H1 (cell line): ENCODE data around the gene CDK5RAP2. TPM values are rescaled to one million over a fixed set of nuclear protein-coding genes. Genes with fewer than 3 reads are reported as not detected.

Experiments
- CTCF ChIA-PET: fragments of 300-600 bp; sonication (Branson Sonifier 250); formaldehyde crosslinking; loops from one replicate; lab custom pipeline; 2021; ENCODE audit not compliant: partially characterized antibody; lab: Charles Lee
- POLR2A ChIA-PET: fragments of 300-600 bp; sonication (Branson Sonifier 250); formaldehyde crosslinking; loops from one replicate; lab custom pipeline; 2021; ENCODE audit warnings: inconsistent platforms; ENCODE audit not compliant: partially characterized antibody; lab: Charles Lee
- DNase-seq, 2 experiments: peaks; one replicate each; pipeline versions ENCODE4 v3.0.0 to v3.0.0-alpha.2; 2010 to 2022; ENCODE audit warnings: low spot score in 2 of 2, low read depth in 1 of 2, mixed read lengths in 1 of 2
- FAIRE-seq: peaks from 2 replicates; lab custom pipeline; 2011; peaks lifted over from hg19 to GRCh38; lab: Jason Lieb, UNC
- H2AFZ ChIP-seq: 2 replicates; pipeline ENCODE4 v1.8.1; 2012; ENCODE audit warnings: low read length, inconsistent platforms
- H2AK5ac ChIP-seq: 2 replicates; pipeline ENCODE4 v1.6.1; 2013; ENCODE audit warnings: low read depth, low read length
- H2BK120ac ChIP-seq: replicated peaks from 2 replicates; pipeline ENCODE3; 2013; ENCODE audit warnings: low read depth, low read length, inconsistent platforms
- H2BK12ac ChIP-seq: 2 replicates; pipeline ENCODE4 v1.6.1; 2013; ENCODE audit warnings: low read depth, low read length
- H2BK15ac ChIP-seq: 2 replicates; pipeline ENCODE4 v1.6.1; 2013; ENCODE audit warnings: low read length
- H2BK20ac ChIP-seq: 2 replicates; pipeline ENCODE4 v1.6.1; 2013; ENCODE audit warnings: low read length
- H2BK5ac ChIP-seq: 2 replicates; pipeline ENCODE4 v1.6.1; 2013; ENCODE audit warnings: low read depth, low read length
- H3K14ac ChIP-seq: 2 replicates; pipeline ENCODE4 v1.6.1; 2013; ENCODE audit warnings: inconsistent platforms; ENCODE audit not compliant: insufficient read length
- H3K18ac ChIP-seq: 2 replicates; pipeline ENCODE4 v1.6.1; 2013; ENCODE audit warnings: low read length; ENCODE audit errors: extremely low read depth
- H3K23ac ChIP-seq: 2 replicates; pipeline ENCODE4 v1.6.1; 2013; ENCODE audit warnings: inconsistent platforms; ENCODE audit not compliant: insufficient read length
- H3K23me2 ChIP-seq: 2 replicates; pipeline ENCODE4 v1.6.1; 2013; ENCODE audit warnings: low read depth, low read length
- H3K27ac ChIP-seq: 2 replicates; pipeline ENCODE4 v1.6.1; 2011; ENCODE audit warnings: low read depth, low read length, inconsistent platforms
- H3K27me3 ChIP-seq, 4 experiments: replicated peaks in 1 of 4; 1 replicate in 1 of 4; 2 replicates in 3 of 4; pipeline versions ENCODE4 v1.6.1 to v1.8.1; 2011 to 2013; ENCODE audit warnings: low read length in 3 of 4, mild to moderate bottlenecking in 3 of 4, inconsistent platforms in 2 of 4, mixed read lengths in 2 of 4, moderate library complexity in 1 of 4; ENCODE audit not compliant: control insufficient read depth in 3 of 4, insufficient read depth in 3 of 4; ENCODE audit errors: extremely low read depth in 1 of 4
- H3K36me3 ChIP-seq, 4 experiments: 2 replicates each; pipeline versions ENCODE4 v1.6.1 to v1.8.1; 2011 to 2013; ENCODE audit warnings: mild to moderate bottlenecking in 4 of 4, low read length in 3 of 4, moderate library complexity in 2 of 4, control low read depth in 1 of 4, inconsistent platforms in 1 of 4; ENCODE audit not compliant: insufficient read depth in 4 of 4, control insufficient read depth in 2 of 4
- H3K4ac ChIP-seq: replicated peaks from 2 replicates; pipeline ENCODE3; 2013; ENCODE audit warnings: low read length, low read depth, mixed read lengths, inconsistent platforms; ENCODE audit not compliant: insufficient read length
- H3K4me1 ChIP-seq, 4 experiments: replicated peaks in 1 of 4; 1 replicate in 1 of 4; 2 replicates in 3 of 4; pipeline versions ENCODE4 v1.6.1 to v1.8.1; 2011 to 2013; ENCODE audit warnings: low read length in 3 of 4, inconsistent platforms in 2 of 4, mixed read lengths in 1 of 4; ENCODE audit not compliant: insufficient read depth in 4 of 4, control insufficient read depth in 3 of 4
- H3K4me2 ChIP-seq, 2 experiments: 2 replicates each; pipeline versions ENCODE4 v1.6.1 to v1.8.1; 2011 to 2013; ENCODE audit warnings: low read depth in 2 of 2, low read length in 2 of 2, control low read depth in 1 of 2, inconsistent platforms in 1 of 2, mild to moderate bottlenecking in 1 of 2; ENCODE audit not compliant: insufficient read depth in 1 of 2
- H3K4me3 ChIP-seq, 4 experiments: fragments of 200-600, 300-600 bp in 1 of 4; sonication (generic), shearing (Covaris generic), sonication (Bioruptor Twin) in 1 of 4; 2 replicates each; pipeline versions ENCODE4 v1.5.1 to v1.8.1; 2011 to 2016; ENCODE audit warnings: low read length in 4 of 4, low read depth in 3 of 4, control low read depth in 2 of 4, inconsistent platforms in 2 of 4, mild to moderate bottlenecking in 2 of 4, mixed read lengths in 1 of 4, moderate library complexity in 1 of 4; ENCODE audit not compliant: insufficient read depth in 2 of 4; ENCODE audit errors: extremely low read depth in 1 of 4
- H3K56ac ChIP-seq: replicated peaks from 2 replicates; pipeline ENCODE3; 2013; ENCODE audit warnings: low read depth, mild to moderate bottlenecking, mixed read lengths, low read length, inconsistent platforms; ENCODE audit not compliant: insufficient read length
- H3K79me1 ChIP-seq: 2 replicates; pipeline ENCODE4 v1.6.1; 2013; ENCODE audit warnings: low read depth, low read length, control low read depth
- H3K79me2 ChIP-seq, 2 experiments: 2 replicates each; pipeline versions ENCODE4 v1.6.1 to v1.8.1; 2012 to 2013; ENCODE audit warnings: low read length in 2 of 2, mild to moderate bottlenecking in 2 of 2, inconsistent platforms in 1 of 2; ENCODE audit not compliant: insufficient read depth in 2 of 2, control insufficient read depth in 1 of 2
- H3K9ac ChIP-seq, 4 experiments: replicated peaks in 1 of 4; 1 replicate in 1 of 4; 2 replicates in 3 of 4; pipeline versions ENCODE4 v1.6.1 to v1.8.1; 2011 to 2013; ENCODE audit warnings: low read depth in 3 of 4, low read length in 3 of 4, control low read depth in 2 of 4, mild to moderate bottlenecking in 2 of 4, moderate library complexity in 2 of 4, inconsistent platforms in 1 of 4; ENCODE audit errors: extremely low read depth in 1 of 4
- H3K9me3 ChIP-seq, 2 experiments: 2 replicates each; pipeline versions ENCODE4 v1.6.1 to v1.8.1; 2012 to 2013; ENCODE audit warnings: mild to moderate bottlenecking in 2 of 2, moderate library complexity in 2 of 2, control low read depth in 1 of 2, inconsistent platforms in 1 of 2, low read depth in 1 of 2, low read length in 1 of 2, mixed read lengths in 1 of 2; ENCODE audit not compliant: insufficient read depth in 2 of 2
- H4K20me1 ChIP-seq, 2 experiments: replicated peaks in 1 of 2; 2 replicates each; pipeline versions ENCODE3 to v1.8.1; 2011 to 2013; ENCODE audit warnings: inconsistent platforms in 2 of 2, low read length in 2 of 2, mild to moderate bottlenecking in 1 of 2; ENCODE audit not compliant: insufficient read depth in 2 of 2, control insufficient read depth in 1 of 2
- H4K5ac ChIP-seq: 2 replicates; pipeline ENCODE4 v1.6.1; 2013; ENCODE audit warnings: low read length, low read depth, mixed read lengths, inconsistent platforms; ENCODE audit not compliant: insufficient read length
- H4K8ac ChIP-seq: 2 replicates; pipeline ENCODE4 v1.8.0; 2013; ENCODE audit warnings: mild to moderate bottlenecking, moderate library complexity, low read length, inconsistent platforms; ENCODE audit not compliant: insufficient read depth; ENCODE audit errors: extremely low read depth
- H4K91ac ChIP-seq: replicated peaks from 2 replicates; pipeline ENCODE3; 2013; ENCODE audit warnings: low read length, mixed read lengths, inconsistent platforms; ENCODE audit not compliant: insufficient read length
- BCL11A ChIP-seq, 2 experiments: IDR thresholded peaks; one replicate each; pipeline ENCODE4 v1.6.1; 2011; ENCODE audit warnings: low read depth in 2 of 2, low read length in 2 of 2, mild to moderate bottlenecking in 2 of 2
- CBX8 ChIP-seq: fragments of 300-800, 300-1000 bp; sonication (generic); IDR thresholded peaks from 2 replicates; pipeline ENCODE4 v1.7.1; 2016; ENCODE audit warnings: low read depth, low read length, borderline replicate concordance
- CEBPB ChIP-seq: IDR thresholded peaks from 2 replicates; pipeline ENCODE4 v1.6.1; 2012; ENCODE audit warnings: low read depth, low read length
- HDAC2 ChIP-seq, 2 experiments: fragments of 300-600 bp in 1 of 2; sonication (generic) in 1 of 2; IDR thresholded peaks; 2 replicates each; pipeline ENCODE4 v1.6.1; 2011 to 2012; ENCODE audit warnings: low read depth in 2 of 2, low read length in 2 of 2, mild to moderate bottlenecking in 2 of 2, moderate library complexity in 2 of 2, borderline replicate concordance in 1 of 2, inconsistent platforms in 1 of 2
- KDM1A ChIP-seq: fragments of 200-600, 300-600 bp; sonication (generic); IDR thresholded peaks from 2 replicates; pipeline ENCODE4 v1.7.1; 2016; ENCODE audit warnings: mild to moderate bottlenecking, low read length, borderline replicate concordance
- NANOG ChIP-seq: IDR thresholded peaks from 2 replicates; pipeline ENCODE4 v1.6.1; 2011; ENCODE audit warnings: low read length, low read depth, mild to moderate bottlenecking, inconsistent platforms; ENCODE audit not compliant: insufficient read depth, poor library complexity, severe bottlenecking
- NRF1 ChIP-seq: IDR thresholded peaks from 2 replicates; pipeline ENCODE4 v1.6.1; 2011; ENCODE audit warnings: mild to moderate bottlenecking, low read depth, low read length, improper control_type of control experiment
- POU5F1 ChIP-seq: IDR thresholded peaks from 2 replicates; pipeline ENCODE4 v1.6.1; 2011; ENCODE audit warnings: low read depth, mild to moderate bottlenecking, low read length, moderate library complexity
- RXRA ChIP-seq: IDR thresholded peaks from 2 replicates; pipeline ENCODE4 v1.6.1; 2011; ENCODE audit warnings: low read depth, mild to moderate bottlenecking, low read length, moderate library complexity; ENCODE audit not compliant: insufficient read depth
- SAP30 ChIP-seq: fragments of 300-600 bp; sonication (generic); IDR thresholded peaks from 2 replicates; pipeline ENCODE4 v1.7.1; 2012; ENCODE audit warnings: low read length, moderate library complexity, mild to moderate bottlenecking, inconsistent platforms; ENCODE audit not compliant: insufficient read depth, insufficient replicate concordance
- ZNF274 ChIP-seq: IDR thresholded peaks from 2 replicates; pipeline ENCODE4 v1.7.0; 2012; ENCODE audit warnings: low read length, borderline replicate concordance; ENCODE audit errors: extremely low read depth
- WGBS, 2 experiments: shearing (Covaris generic) in 1 of 2; methylation state at CpG; one replicate each; pipeline versions ENCODE4 v1.1.6 to v1.1.7; 2013 to 2015; ENCODE audit warnings: low lambda C conversion rate in 2 of 2, mixed read lengths in 2 of 2, inconsistent platforms in 1 of 2, low coverage in 1 of 2, missing lambda C conversion rate in 1 of 2; ENCODE audit not compliant: insufficient replicate concordance in 2 of 2, insufficient coverage in 1 of 2, insufficient read length in 1 of 2; ENCODE audit errors: extremely low coverage in 1 of 2, missing lambda C conversion rate in 1 of 2; 5-methylcytosine and 5-hydroxymethylcytosine counted together
- polyA plus RNA-seq, 7 experiments: library from polyadenylated mRNA; depleted of rRNA in 3 of 7; stranded (reverse) in 5 of 7; unstranded in 2 of 7; fragments of >200 nt in 5 of 7; fragments of 200-250 nt in 2 of 7; gene quantifications; 1 replicate in 5 of 7; 2 replicates in 1 of 7; 4 replicates in 1 of 7; pipeline versions ENCODE4 v1.2.1 to v1.2.3, GENCODE V29; 2011 to 2013; ENCODE audit warnings: missing spikeins in 2 of 7, mixed read lengths in 2 of 7
- total RNA-seq: library from RNA; stranded (reverse); fragmentation: NEBNext Ultra II Directional; extraction: Animal tissue kit (Norgen Biotek cat#: 25700); gene quantifications from 2 replicates; pipeline ENCODE4 v1.2.1, GENCODE V29; 2021
- TF ChIP-seq, protein P1 (sequence below): IDR thresholded peaks from 2 replicates; pipeline ENCODE4 v1.6.1; 2012; ENCODE audit warnings: low read length, inconsistent platforms

Gene CDK5RAP2
- total and polyA plus RNA-seq, 2 of the 8 experiments (the other 6 are each of a cell fraction or from before 2014, with no cell fraction given) = 19.8 to 49.4 TPM

GRCh38 chr9:120395376-120395775, 184.6 kb downstream of the CDK5RAP2 start:
- H2AK5ac ChIP-seq = no peak overlapping the region
- no peaks in the 10 kb centered on the region for H3K9me3 ChIP-seq
- no peak overlapping the region for H3K4me3 ChIP-seq
- H2AFZ ChIP-seq = no peak overlapping the region
- POLR2A ChIA-PET = interaction anchor here (2.0 kb wide), 1 partner anchor 18 kb away, joined by 4 read pairs; no protein-coding TSS in a partner anchor
- no peak overlapping the region for H3K23ac ChIP-seq
- no peak overlapping the region for H3K9ac ChIP-seq
- H3K4me2 ChIP-seq = no peak overlapping the region
- H3K18ac ChIP-seq = no peak overlapping the region
- no peak overlapping the region for H4K8ac ChIP-seq
- H4K20me1 ChIP-seq = no peaks in the 10 kb centered on the region
- no peaks in the 10 kb centered on the region; the same call in 1 of the 2 replicates for H3K79me1 ChIP-seq
- no peak overlapping the region for H4K5ac ChIP-seq
- H2BK120ac ChIP-seq = no peak overlapping the region
- H3K23me2 ChIP-seq = no peaks in the 10 kb centered on the region
- no peak overlapping the region for H2BK20ac ChIP-seq
- no peak overlapping the region for H2BK15ac ChIP-seq
- no peak overlapping the region for H2BK12ac ChIP-seq
- 94% methylated on average over 7 of the region's 7 CpGs; no CpG with 5 or more reads in 1 of the 2 experiments for WGBS, 2 experiments
- DNase-seq = no peak
- no peak overlapping the region for H2BK5ac ChIP-seq
- no peaks in the 10 kb centered on the region for H3K79me2 ChIP-seq
- CTCF ChIA-PET = interaction anchor here (1.6 to 2.4 kb wide), 3 partner anchors 11 to 82 kb away, joined by 4 to 14 read pairs (median 4); no protein-coding TSS in a partner anchor
- no peaks in the 10 kb centered on the region for H3K4me1 ChIP-seq
- no peak overlapping the region for H4K91ac ChIP-seq
- peaks cover 25 to 76% (median 51%) of the 10 kb centered on the region in 4 experiments for H3K36me3 ChIP-seq
- H3K27ac ChIP-seq = no peak overlapping the region
- H3K14ac ChIP-seq = no peak overlapping the region
- H3K56ac ChIP-seq = no peak overlapping the region
- no peak overlapping the region for H3K4ac ChIP-seq
- FAIRE-seq = no peak
- H3K27me3 ChIP-seq = no peaks in the 10 kb centered on the region
- no peak for TF ChIP-seq POU5F1
- no peak for TF ChIP-seq ZNF274
- TF ChIP-seq RXRA = no peak
- TF ChIP-seq NRF1 = no peak
- TF ChIP-seq CEBPB = no peak
- no peak for TF ChIP-seq NANOG
- TF ChIP-seq CBX8 = no peak
- no peak for TF ChIP-seq SAP30
- no peak for TF ChIP-seq KDM1A
- TF ChIP-seq, protein P1, sequence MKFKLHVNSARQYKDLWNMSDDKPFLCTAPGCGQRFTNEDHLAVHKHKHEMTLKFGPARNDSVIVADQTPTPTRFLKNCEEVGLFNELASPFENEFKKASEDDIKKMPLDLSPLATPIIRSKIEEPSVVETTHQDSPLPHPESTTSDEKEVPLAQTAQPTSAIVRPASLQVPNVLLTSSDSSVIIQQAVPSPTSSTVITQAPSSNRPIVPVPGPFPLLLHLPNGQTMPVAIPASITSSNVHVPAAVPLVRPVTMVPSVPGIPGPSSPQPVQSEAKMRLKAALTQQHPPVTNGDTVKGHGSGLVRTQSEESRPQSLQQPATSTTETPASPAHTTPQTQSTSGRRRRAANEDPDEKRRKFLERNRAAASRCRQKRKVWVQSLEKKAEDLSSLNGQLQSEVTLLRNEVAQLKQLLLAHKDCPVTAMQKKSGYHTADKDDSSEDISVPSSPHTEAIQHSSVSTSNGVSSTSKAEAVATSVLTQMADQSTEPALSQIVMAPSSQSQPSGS = no peak
- TF ChIP-seq HDAC2 (IDR thresholded peaks at IDR 0.05; ENCODE audit: borderline replicate concordance in 1 of 2, low read depth in 2 of 2, low read length in 2 of 2) = no peak
- no peak for TF ChIP-seq BCL11A (IDR thresholded peaks at IDR 0.05; ENCODE audit: low read depth in 2 of 2, low read length in 2 of 2)
